Esophagus muscularis mucosa (tissue), 4 donors: ENCODE measurements around the gene PRKAG2. TPM values are rescaled to one million over a fixed set of nuclear protein-coding genes. Genes with fewer than 3 reads are reported as not detected.

Experiments used
- DNase-seq: peaks from one replicate; pipeline ENCODE4 v3.0.0-alpha.2; 2017; ENCODE audit errors: extremely low spot score
- H3K27ac ChIP-seq, 4 donors: fragments of 200-600 bp; sonication (generic); replicated peaks in 1 of 4; 1 replicate in 3 of 4; 2 replicates in 1 of 4; pipeline ENCODE4 v1.5.1; 2016 to 2019; ENCODE audit warnings: mild to moderate bottlenecking in 1 of 4
- H3K27me3 ChIP-seq, 4 donors: fragments of 200-600 bp; sonication (generic); one replicate each; pipeline versions ENCODE4 v1.5.1 to v1.6.0; 2016 to 2019
- H3K36me3 ChIP-seq, 4 donors: fragments of 200-600 bp; sonication (generic); one replicate each; pipeline ENCODE4 v1.5.1; 2016 to 2019
- H3K4me1 ChIP-seq, 4 donors: fragments of 200-600 bp; sonication (generic); one replicate each; pipeline ENCODE4 v1.5.1; 2016 to 2019
- H3K4me3 ChIP-seq, 4 donors: fragments of 200-600 bp; sonication (generic); 1 replicate in 2 of 4; 2 replicates in 2 of 4; pipeline ENCODE4 v1.5.1; 2016 to 2019; ENCODE audit warnings: mild to moderate bottlenecking in 4 of 4, moderate library complexity in 1 of 4
- H3K9me3 ChIP-seq, 4 donors: fragments of 200-600 bp; sonication (generic); 1 replicate in 3 of 4; 2 replicates in 1 of 4; pipeline ENCODE4 v1.5.1; 2016 to 2019
- CTCF ChIP-seq, 3 experiments: fragments of 200-600 bp in 2 of 3; fragments of 450-650 bp in 1 of 3; sonication (generic) in 2 of 3; IDR thresholded peaks; one replicate each; pipeline ENCODE4 v1.5.1; 2017 to 2019; ENCODE audit warnings: antibody characterized with exemption in 3 of 3, mild to moderate bottlenecking in 2 of 3, moderate library complexity in 1 of 3
- EP300 ChIP-seq: sonication (generic); formaldehyde crosslinking; IDR thresholded peaks from one replicate; pipeline ENCODE4 v1.6.1; 2017; ENCODE audit warnings: antibody characterized with exemption
- POLR2A ChIP-seq: fragments of 450-650 bp; IDR thresholded peaks from one replicate; pipeline ENCODE4 v1.6.1; 2017; ENCODE audit warnings: antibody characterized with exemption, moderate library complexity, mild to moderate bottlenecking, low read depth
- POLR2AphosphoS5 ChIP-seq, 2 donors: sonication (generic); formaldehyde crosslinking; IDR thresholded peaks; one replicate each; pipeline ENCODE4 v1.6.1; 2017; ENCODE audit warnings: antibody characterized with exemption in 2 of 2
- WGBS: methylation state at CpG from one replicate; pipeline ENCODE4 v1.1.5; 2018; 5-methylcytosine and 5-hydroxymethylcytosine counted together
- intact Hi-C: fragments of 100-400 bp; cut with DNase I; formaldehyde crosslinking; loops from one replicate; pipeline ENCODE4 v1.15.1; 2023
- total RNA-seq, 4 donors: library from RNA; depleted of rRNA; stranded (reverse); fragments of >200 nt; gene quantifications; one replicate each; pipeline versions ENCODE4 v1.1.0 to v1.2.1, GENCODE V29; 2016

Gene PRKAG2
- total RNA-seq, 4 donors from 2014 or later, result 51.3 to 97.2 (median 77.5) TPM

DNA sequence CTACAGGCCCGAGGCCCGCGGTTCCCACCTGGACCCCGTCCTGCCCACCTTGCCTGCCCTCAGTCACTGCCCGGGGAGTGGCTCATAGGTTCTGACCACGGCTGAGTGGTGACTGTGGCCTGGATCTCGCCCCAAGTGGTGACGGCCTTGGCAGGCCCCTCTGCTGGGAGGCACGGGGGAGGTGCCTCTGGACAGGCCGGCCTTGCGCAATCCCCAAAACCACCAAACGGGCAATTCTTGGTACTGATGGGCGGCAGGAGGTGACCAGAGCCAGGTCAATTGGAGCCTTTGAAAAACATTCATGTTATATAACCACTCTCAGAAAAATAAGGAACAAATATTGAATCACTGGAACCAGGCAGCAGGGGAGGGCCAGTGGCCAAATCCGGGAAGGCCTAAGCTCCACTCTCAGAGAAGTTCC, 83.4 kb downstream of the PRKAG2 start:
- H3K36me3 ChIP-seq, result no peaks in the 10 kb centered on the region
- H3K9me3 ChIP-seq, result no peaks in the 10 kb centered on the region
- H3K4me3 ChIP-seq, result no peak overlapping the region
- 78% methylated on average over 14 of the region's 14 CpGs for WGBS
- H3K27ac ChIP-seq, result peak overlapping the region in 2 of 4 donors; percentile 3 to 23
- no peaks in the 10 kb centered on the region for H3K27me3 ChIP-seq
- no peak for TF ChIP-seq CTCF (IDR thresholded peaks at IDR 0.05)
- no peak for TF ChIP-seq EP300
- no peak for TF ChIP-seq POLR2A
- no peak for TF ChIP-seq POLR2AphosphoS5 (IDR thresholded peaks at IDR 0.05)
- no peak for DNase-seq
- peaks cover 15 to 40% (median 36%) of the 10 kb centered on the region in 4 donors for H3K4me1 ChIP-seq
- intact Hi-C loops, result no loop called here

DNA sequence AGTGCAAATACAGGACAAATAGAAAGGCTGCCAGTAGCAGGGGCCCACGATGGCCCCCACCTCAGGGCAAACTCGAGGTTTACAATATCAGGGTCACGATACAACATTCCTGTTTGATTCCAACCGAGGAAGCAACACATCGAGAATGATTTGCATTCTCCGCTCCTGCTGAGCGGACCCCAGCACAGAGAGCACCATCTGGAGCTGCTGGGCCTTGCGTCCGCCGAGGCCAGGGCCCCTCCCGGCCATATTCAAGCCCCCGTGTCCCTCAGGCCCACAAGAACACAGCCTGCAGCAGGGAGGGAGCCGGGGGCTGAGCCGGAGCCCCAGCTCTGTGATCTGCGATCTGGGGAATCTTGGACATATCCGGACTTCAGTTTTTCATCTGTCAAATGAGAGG, 84.3 kb downstream of the PRKAG2 start:
- WGBS, result 75% methylated on average over 14 of the region's 16 CpGs

DNA sequence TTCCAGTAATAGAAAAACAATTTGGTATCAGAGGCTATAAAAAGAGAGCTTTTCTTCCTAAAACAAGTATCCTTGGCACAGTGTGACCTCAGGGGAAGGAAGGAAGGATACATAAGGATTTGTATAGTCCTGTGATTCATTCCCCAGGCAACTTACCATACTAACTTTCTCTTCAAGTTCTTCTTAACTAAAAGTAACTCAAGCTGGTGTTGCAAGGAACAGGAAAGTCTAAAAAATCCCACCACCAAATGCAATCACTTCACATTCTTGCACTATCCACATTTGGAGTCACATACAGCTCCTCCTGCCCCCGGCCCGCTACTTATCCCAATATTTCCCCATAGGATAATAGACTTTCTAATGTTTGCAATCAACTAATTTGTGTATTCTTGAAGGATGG, 84.8 kb downstream of the PRKAG2 start:
- 95% methylated on average over 2 of the region's 2 CpGs for WGBS
- Histone ChIP-seq H3K27ac (no peak overlapping the region), H3K27me3 (no peaks in the 10 kb centered on the region), H3K4me3 (no peak overlapping the region), H3K4me1 (peaks cover 11 to 27% (median 26%) of the 10 kb centered on the region in 4 donors), H3K9me3 (no peaks in the 10 kb centered on the region), H3K36me3 (no peaks in the 10 kb centered on the region)
- DNase-seq, result no peak
- intact Hi-C loops, result no loop called here
- TF ChIP-seq EP300 (no peak), POLR2A (no peak), POLR2AphosphoS5 (IDR thresholded peaks at IDR 0.05) (no peak), CTCF (IDR thresholded peaks at IDR 0.05) (no peak)

More for the DNA sequence above, 84.3 kb downstream of the PRKAG2 start:
- intact Hi-C loops, result no loop called here
- Histone ChIP-seq H3K27ac (no peak overlapping the region), H3K4me1 (peaks cover 15 to 32% (median 31%) of the 10 kb centered on the region in 4 donors), H3K4me3 (no peak overlapping the region), H3K9me3 (no peaks in the 10 kb centered on the region), H3K27me3 (no peaks in the 10 kb centered on the region), H3K36me3 (no peaks in the 10 kb centered on the region)
- DNase-seq, result no peak
- TF ChIP-seq EP300 (no peak), CTCF (IDR thresholded peaks at IDR 0.05) (no peak), POLR2AphosphoS5 (IDR thresholded peaks at IDR 0.05) (no peak), POLR2A (no peak)

DNA sequence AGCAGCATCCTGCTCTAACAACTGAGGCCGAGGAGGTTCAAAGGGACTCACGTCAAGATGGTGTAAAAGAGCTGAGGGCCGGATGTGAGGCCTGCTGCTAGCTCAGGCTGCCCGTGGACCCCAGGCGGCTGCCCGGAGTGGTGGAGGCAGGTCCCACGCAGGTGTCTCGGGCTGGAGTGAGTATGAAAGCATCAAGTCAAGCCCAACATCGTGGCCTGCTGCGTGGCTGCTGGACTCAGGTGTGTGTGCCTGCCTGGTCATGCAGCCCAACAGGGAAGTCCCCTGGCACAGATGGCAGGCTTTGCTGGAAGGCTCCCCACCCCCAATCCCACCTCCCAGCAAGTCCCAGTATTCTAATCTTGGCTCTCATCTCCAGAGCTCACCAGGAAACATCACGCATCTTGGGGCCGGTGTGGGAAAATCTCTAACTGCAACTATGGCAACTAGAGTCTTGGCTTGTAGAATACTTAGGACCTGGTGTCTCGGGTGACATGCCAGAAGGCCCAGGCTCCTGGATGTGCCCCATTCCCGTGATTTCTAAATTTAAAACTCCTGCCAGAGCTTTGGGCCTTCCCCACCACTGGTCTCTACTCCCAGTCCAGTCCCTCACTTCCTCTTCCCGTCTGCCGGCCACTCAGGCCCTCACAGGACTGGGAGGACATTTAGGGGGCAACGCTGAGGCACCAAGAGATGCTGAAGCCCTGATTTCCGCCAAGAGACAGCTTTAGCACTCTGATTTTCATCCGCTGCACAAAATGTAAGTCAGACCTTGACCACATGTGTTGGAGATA, 85.9 kb downstream of the PRKAG2 start:
- no peak overlapping the region for H3K27ac ChIP-seq
- H3K36me3 ChIP-seq, result peaks cover 0 to 3% (median 0%) of the 10 kb centered on the region in 4 donors
- H3K27me3 ChIP-seq, result no peaks in the 10 kb centered on the region
- no peaks in the 10 kb centered on the region for H3K9me3 ChIP-seq
- 88% methylated on average over 19 of the region's 19 CpGs for WGBS
- H3K4me3 ChIP-seq, result no peak overlapping the region
- TF ChIP-seq POLR2A (no peak), POLR2AphosphoS5 (IDR thresholded peaks at IDR 0.05) (no peak), CTCF (IDR thresholded peaks at IDR 0.05) (no peak), EP300 (no peak)
- peaks cover 1 to 16% (median 15%) of the 10 kb centered on the region in 4 donors for H3K4me1 ChIP-seq
- intact Hi-C loops, result no loop called here
- DNase-seq, result no peak
